ENCODE measurements around the gene PRKG2. TPM values are rescaled to one million over a fixed set of nuclear protein-coding genes. Genes with fewer than 3 reads are reported as not detected.

The PRKG2 gene
- total and polyA plus RNA-seq, 4 donors: 0.03 to 0.14 (median 0.08) TPM; not detected in 1

DNA sequence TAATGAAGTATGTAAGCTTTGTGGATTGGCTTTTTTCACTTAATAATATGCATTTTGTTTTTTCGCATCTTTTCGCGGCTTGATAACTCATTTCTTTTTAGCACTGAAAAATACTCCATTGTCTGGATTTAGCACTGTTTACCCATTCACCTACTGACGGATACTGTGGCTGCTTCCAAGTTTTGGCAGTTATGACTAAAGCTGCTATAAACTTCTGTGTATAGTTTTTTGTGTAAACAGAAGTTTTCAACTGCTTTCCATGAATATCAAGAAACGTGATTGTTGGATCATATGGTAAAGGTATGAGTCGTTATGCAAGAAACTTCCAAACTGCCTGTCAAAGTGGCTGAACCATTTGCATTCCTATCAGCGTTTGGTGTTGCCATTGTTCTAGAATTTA is 96.9 kb downstream of the PRKG2 start:
- Histone ChIP-seq H3K9me3 (ENCODE audit: control insufficient read depth in 4 of 4, low read length in 3 of 4) (no peaks in the 10 kb centered on the region), H3K36me3 (ENCODE audit: control insufficient read depth in 4 of 4, insufficient read depth in 3 of 4, low read depth in 1 of 4, low read length in 3 of 4) (no peaks in the 10 kb centered on the region), H3K4me3 (ENCODE audit: low read depth in 1 of 3, low read length in 3 of 3) (no peak overlapping the region), H3K27me3 (ENCODE audit: control insufficient read depth in 4 of 4, insufficient read depth in 4 of 4, low read length in 3 of 4) (no peaks in the 10 kb centered on the region), H3K4me1 (ENCODE audit: control insufficient read depth in 4 of 4, insufficient read depth in 4 of 4, low read length in 3 of 4) (no peaks in the 10 kb centered on the region), H3K27ac (ENCODE audit: low read depth in 1 of 2, low read length in 2 of 2) (no peak overlapping the region), H3K9ac (ENCODE audit: low read depth in 1 of 2, low read length in 2 of 2) (no peak overlapping the region)
- no peak for DNase-seq (ENCODE audit: low spot score)
- TF ChIP-seq RXRA (IDR thresholded peaks at IDR 0.05) (no peak), SP1 (IDR thresholded peaks at IDR 0.05) (no peak), HNF4G (IDR thresholded peaks at IDR 0.05) (no peak)
- 66% methylated on average over 7 of the region's 7 CpGs for WGBS

DNA sequence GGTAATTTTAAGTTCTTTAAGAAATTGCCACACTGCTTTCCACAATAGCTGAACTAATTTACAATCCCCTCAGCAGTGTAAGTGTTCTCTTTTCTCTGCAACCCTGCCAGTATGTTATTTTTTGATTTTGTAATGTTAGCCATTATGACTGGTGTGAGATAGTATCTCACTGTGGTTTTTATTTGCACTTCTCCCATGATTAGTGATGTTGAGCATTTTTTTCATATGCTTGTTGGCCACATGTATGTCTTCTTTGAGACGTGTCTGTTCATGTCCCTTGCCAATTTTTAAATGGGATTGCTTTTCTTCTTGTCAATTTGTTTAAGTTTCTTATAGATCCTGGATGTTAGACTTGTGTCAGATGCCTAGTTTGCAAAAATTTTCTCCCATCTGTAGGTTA is 98.5 kb downstream of the PRKG2 start:
- Histone ChIP-seq H3K9ac (ENCODE audit: low read depth in 1 of 2, low read length in 2 of 2) (no peak overlapping the region), H3K27ac (ENCODE audit: low read depth in 1 of 2, low read length in 2 of 2) (no peak overlapping the region), H3K4me3 (ENCODE audit: low read depth in 1 of 3, low read length in 3 of 3) (no peak overlapping the region), H3K4me1 (ENCODE audit: control insufficient read depth in 4 of 4, insufficient read depth in 4 of 4, low read length in 3 of 4) (no peaks in the 10 kb centered on the region), H3K27me3 (ENCODE audit: control insufficient read depth in 4 of 4, insufficient read depth in 4 of 4, low read length in 3 of 4) (no peaks in the 10 kb centered on the region), H3K36me3 (ENCODE audit: control insufficient read depth in 4 of 4, insufficient read depth in 3 of 4, low read depth in 1 of 4, low read length in 3 of 4) (no peaks in the 10 kb centered on the region), H3K9me3 (ENCODE audit: control insufficient read depth in 4 of 4, low read length in 3 of 4) (no peaks in the 10 kb centered on the region)
- WGBS: 58% methylated on average over 1 of the region's 1 CpG
- no peak for DNase-seq (ENCODE audit: low spot score)
- TF ChIP-seq NR2F2 (IDR thresholded peaks at IDR 0.05) (no peak), JUND (IDR thresholded peaks at IDR 0.05) (no peak), GABPA (IDR thresholded peaks at IDR 0.05 in 1 of 2, conservative IDR thresholded peaks at IDR 0.05 in 1 of 2) (no peak), RAD21 (IDR thresholded peaks at IDR 0.05) (no peak)

DNA sequence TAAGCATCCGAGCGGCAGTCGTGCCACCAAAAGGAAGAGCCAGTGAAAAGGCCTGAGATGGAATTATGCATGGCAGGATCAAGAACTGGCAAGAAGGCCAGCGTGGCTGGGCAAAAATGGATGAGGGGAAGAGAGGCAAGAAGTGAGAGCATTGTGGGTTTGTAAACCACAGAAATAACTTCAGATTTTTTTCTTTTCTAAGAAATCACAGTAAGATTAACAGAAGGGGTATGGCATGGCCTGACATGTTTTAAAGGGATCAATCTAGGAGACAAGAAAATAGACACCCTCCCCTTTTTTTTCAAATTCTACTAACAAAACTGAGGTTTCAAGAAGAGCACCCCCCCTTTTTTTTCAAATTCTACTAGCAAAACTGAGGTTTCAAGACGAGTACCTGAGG is 102.0 kb downstream of the PRKG2 start:
- Histone ChIP-seq H3K9me3 (ENCODE audit: control insufficient read depth in 4 of 4, low read length in 3 of 4) (no peaks in the 10 kb centered on the region), H3K4me1 (ENCODE audit: control insufficient read depth in 4 of 4, insufficient read depth in 4 of 4, low read length in 3 of 4) (no peaks in the 10 kb centered on the region), H3K9ac (ENCODE audit: low read depth in 1 of 2, low read length in 2 of 2) (no peak overlapping the region), H3K27me3 (ENCODE audit: control insufficient read depth in 4 of 4, insufficient read depth in 4 of 4, low read length in 3 of 4) (no peaks in the 10 kb centered on the region), H3K4me3 (ENCODE audit: low read depth in 1 of 3, low read length in 3 of 3) (no peak overlapping the region), H3K27ac (ENCODE audit: low read depth in 1 of 2, low read length in 2 of 2) (no peak overlapping the region), H3K36me3 (ENCODE audit: control insufficient read depth in 4 of 4, insufficient read depth in 3 of 4, low read depth in 1 of 4, low read length in 3 of 4) (no peaks in the 10 kb centered on the region)
- WGBS: 91% methylated on average over 5 of the region's 5 CpGs
- TF ChIP-seq FOXA1 (IDR thresholded peaks at IDR 0.05) (no peak), RXRA (IDR thresholded peaks at IDR 0.05) (no peak), RAD21 (IDR thresholded peaks at IDR 0.05) (no peak), NR2F2 (IDR thresholded peaks at IDR 0.05) (no peak), HNF4G (IDR thresholded peaks at IDR 0.05) (no peak), SP1 (IDR thresholded peaks at IDR 0.05) (no peak), EGR1 (IDR thresholded peaks at IDR 0.05; ENCODE audit: low read depth in 2 of 2) (no peak), JUND (IDR thresholded peaks at IDR 0.05) (no peak), GABPA (IDR thresholded peaks at IDR 0.05 in 1 of 2, conservative IDR thresholded peaks at IDR 0.05 in 1 of 2) (no peak)
- TF ChIP-seq, protein P1, sequence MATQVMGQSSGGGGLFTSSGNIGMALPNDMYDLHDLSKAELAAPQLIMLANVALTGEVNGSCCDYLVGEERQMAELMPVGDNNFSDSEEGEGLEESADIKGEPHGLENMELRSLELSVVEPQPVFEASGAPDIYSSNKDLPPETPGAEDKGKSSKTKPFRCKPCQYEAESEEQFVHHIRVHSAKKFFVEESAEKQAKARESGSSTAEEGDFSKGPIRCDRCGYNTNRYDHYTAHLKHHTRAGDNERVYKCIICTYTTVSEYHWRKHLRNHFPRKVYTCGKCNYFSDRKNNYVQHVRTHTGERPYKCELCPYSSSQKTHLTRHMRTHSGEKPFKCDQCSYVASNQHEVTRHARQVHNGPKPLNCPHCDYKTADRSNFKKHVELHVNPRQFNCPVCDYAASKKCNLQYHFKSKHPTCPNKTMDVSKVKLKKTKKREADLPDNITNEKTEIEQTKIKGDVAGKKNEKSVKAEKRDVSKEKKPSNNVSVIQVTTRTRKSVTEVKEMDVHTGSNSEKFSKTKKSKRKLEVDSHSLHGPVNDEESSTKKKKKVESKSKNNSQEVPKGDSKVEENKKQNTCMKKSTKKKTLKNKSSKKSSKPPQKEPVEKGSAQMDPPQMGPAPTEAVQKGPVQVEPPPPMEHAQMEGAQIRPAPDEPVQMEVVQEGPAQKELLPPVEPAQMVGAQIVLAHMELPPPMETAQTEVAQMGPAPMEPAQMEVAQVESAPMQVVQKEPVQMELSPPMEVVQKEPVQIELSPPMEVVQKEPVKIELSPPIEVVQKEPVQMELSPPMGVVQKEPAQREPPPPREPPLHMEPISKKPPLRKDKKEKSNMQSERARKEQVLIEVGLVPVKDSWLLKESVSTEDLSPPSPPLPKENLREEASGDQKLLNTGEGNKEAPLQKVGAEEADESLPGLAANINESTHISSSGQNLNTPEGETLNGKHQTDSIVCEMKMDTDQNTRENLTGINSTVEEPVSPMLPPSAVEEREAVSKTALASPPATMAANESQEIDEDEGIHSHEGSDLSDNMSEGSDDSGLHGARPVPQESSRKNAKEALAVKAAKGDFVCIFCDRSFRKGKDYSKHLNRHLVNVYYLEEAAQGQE (IDR thresholded peaks at IDR 0.05): no peak
- TF ChIP-seq, protein P2, sequence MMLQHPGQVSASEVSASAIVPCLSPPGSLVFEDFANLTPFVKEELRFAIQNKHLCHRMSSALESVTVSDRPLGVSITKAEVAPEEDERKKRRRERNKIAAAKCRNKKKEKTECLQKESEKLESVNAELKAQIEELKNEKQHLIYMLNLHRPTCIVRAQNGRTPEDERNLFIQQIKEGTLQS (IDR thresholded peaks at IDR 0.05): no peak
- TF ChIP-seq, protein P3, sequence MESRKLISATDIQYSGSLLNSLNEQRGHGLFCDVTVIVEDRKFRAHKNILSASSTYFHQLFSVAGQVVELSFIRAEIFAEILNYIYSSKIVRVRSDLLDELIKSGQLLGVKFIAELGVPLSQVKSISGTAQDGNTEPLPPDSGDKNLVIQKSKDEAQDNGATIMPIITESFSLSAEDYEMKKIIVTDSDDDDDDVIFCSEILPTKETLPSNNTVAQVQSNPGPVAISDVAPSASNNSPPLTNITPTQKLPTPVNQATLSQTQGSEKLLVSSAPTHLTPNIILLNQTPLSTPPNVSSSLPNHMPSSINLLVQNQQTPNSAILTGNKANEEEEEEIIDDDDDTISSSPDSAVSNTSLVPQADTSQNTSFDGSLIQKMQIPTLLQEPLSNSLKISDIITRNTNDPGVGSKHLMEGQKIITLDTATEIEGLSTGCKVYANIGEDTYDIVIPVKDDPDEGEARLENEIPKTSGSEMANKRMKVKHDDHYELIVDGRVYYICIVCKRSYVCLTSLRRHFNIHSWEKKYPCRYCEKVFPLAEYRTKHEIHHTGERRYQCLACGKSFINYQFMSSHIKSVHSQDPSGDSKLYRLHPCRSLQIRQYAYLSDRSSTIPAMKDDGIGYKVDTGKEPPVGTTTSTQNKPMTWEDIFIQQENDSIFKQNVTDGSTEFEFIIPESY (IDR thresholded peaks at IDR 0.05): no peak
- TF ChIP-seq, protein P4, sequence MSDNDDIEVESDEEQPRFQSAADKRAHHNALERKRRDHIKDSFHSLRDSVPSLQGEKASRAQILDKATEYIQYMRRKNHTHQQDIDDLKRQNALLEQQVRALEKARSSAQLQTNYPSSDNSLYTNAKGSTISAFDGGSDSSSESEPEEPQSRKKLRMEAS (IDR thresholded peaks at IDR 0.05): no peak
- TF ChIP-seq, protein P5, sequence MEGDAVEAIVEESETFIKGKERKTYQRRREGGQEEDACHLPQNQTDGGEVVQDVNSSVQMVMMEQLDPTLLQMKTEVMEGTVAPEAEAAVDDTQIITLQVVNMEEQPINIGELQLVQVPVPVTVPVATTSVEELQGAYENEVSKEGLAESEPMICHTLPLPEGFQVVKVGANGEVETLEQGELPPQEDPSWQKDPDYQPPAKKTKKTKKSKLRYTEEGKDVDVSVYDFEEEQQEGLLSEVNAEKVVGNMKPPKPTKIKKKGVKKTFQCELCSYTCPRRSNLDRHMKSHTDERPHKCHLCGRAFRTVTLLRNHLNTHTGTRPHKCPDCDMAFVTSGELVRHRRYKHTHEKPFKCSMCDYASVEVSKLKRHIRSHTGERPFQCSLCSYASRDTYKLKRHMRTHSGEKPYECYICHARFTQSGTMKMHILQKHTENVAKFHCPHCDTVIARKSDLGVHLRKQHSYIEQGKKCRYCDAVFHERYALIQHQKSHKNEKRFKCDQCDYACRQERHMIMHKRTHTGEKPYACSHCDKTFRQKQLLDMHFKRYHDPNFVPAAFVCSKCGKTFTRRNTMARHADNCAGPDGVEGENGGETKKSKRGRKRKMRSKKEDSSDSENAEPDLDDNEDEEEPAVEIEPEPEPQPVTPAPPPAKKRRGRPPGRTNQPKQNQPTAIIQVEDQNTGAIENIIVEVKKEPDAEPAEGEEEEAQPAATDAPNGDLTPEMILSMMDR (IDR thresholded peaks at IDR 0.05; ENCODE audit: low read depth, low read length, missing input control): no peak
- DNase-seq (ENCODE audit: low spot score): no peak
